Neural cell (in vitro differentiated cells): Measurements from ENCODE around the gene CEBPB. TPM values are rescaled to one million over a fixed set of nuclear protein-coding genes. Genes with fewer than 3 reads are reported as not detected.

Source experiments
- H2AFZ ChIP-seq: fragments of 200-600, 300-800 bp; sonication (generic), shearing (Covaris generic); 2 replicates; pipeline ENCODE4 v1.6.0; 2014; ENCODE audit warnings: low read depth, mild to moderate bottlenecking, antibody characterized with exemption, low read length, moderate library complexity
- H3F3A ChIP-seq: fragments of 200-600 bp; shearing (Covaris generic); 2 replicates; pipeline ENCODE4 v1.6.1; 2016; ENCODE audit warnings: mild to moderate bottlenecking, moderate library complexity, mixed read lengths, antibody characterized with exemption, low read length; ENCODE audit not compliant: insufficient read depth, poor library complexity, severe bottlenecking
- H3K27ac ChIP-seq: fragments of 200-600, 300-800 bp; sonication (generic), shearing (Covaris generic); 2 replicates; pipeline ENCODE4 v1.5.1; 2014; ENCODE audit warnings: mild to moderate bottlenecking, low read length, moderate library complexity
- H3K27me3 ChIP-seq: fragments of 300-800, 200-600 bp; sonication (generic), shearing (Covaris generic); 2 replicates; pipeline ENCODE4 v1.6.0; 2014; ENCODE audit warnings: mild to moderate bottlenecking, low read depth, low read length, moderate library complexity; ENCODE audit not compliant: insufficient read depth
- H3K36me3 ChIP-seq: fragments of 300-800, 200-600 bp; sonication (generic), shearing (Covaris generic); 2 replicates; pipeline ENCODE4 v1.5.1; 2014; ENCODE audit warnings: mild to moderate bottlenecking, antibody characterized with exemption, low read length, moderate library complexity; ENCODE audit not compliant: insufficient read depth
- H3K4me2 ChIP-seq: fragments of 300-800, 200-600 bp; sonication (generic), shearing (Covaris generic); 2 replicates; pipeline ENCODE4 v1.6.0; 2014; ENCODE audit warnings: mild to moderate bottlenecking, low read length
- H3K4me3 ChIP-seq: fragments of 300-800, 200-600 bp; sonication (generic), shearing (Covaris generic); 2 replicates; pipeline ENCODE4 v1.5.1; 2014; ENCODE audit warnings: mild to moderate bottlenecking, low read length, moderate library complexity
- H3K79me2 ChIP-seq: fragments of 200-600 bp; shearing (Covaris generic); replicated peaks from 2 replicates; pipeline ENCODE4 v1.6.0; 2014; ENCODE audit warnings: mild to moderate bottlenecking, low read length, moderate library complexity; ENCODE audit not compliant: insufficient read depth
- H3K9ac ChIP-seq: fragments of 300-800, 200-600 bp; sonication (generic), shearing (Covaris generic); 2 replicates; pipeline ENCODE4 v1.6.1; 2016; ENCODE audit warnings: mild to moderate bottlenecking, low read length, mixed read lengths
- H3K9me2 ChIP-seq: fragments of 200-600 bp; shearing (Covaris generic); 2 replicates; pipeline ENCODE4 v1.6.1; 2016; ENCODE audit warnings: mild to moderate bottlenecking, low read length, mixed read lengths; ENCODE audit not compliant: insufficient read depth
- H3K9me3 ChIP-seq: fragments of 200-600, 300-800 bp; sonication (generic), shearing (Covaris generic); 2 replicates; pipeline ENCODE4 v1.6.1; 2016; ENCODE audit warnings: mild to moderate bottlenecking, mixed run types, low read length, moderate library complexity, mixed read lengths
- H4K20me1 ChIP-seq: fragments of 200-600 bp; shearing (Covaris generic); 2 replicates; pipeline ENCODE4 v1.6.1; 2016; ENCODE audit warnings: mild to moderate bottlenecking, mixed run types; ENCODE audit not compliant: insufficient read depth
- EP300 ChIP-seq: fragments of 450-650 bp; conservative IDR thresholded peaks from 2 replicates; pipeline ENCODE4 v1.6.1; 2014; ENCODE audit warnings: antibody characterized with exemption, mild to moderate bottlenecking, moderate library complexity; ENCODE audit not compliant: poor library complexity, severe bottlenecking
- EZH2 ChIP-seq: fragments of 200-600, 300-800 bp; shearing (Covaris generic), sonication (generic); IDR thresholded peaks from 2 replicates; pipeline ENCODE4 v1.6.1; 2014; ENCODE audit warnings: antibody characterized with exemption, low read length, borderline replicate concordance, mild to moderate bottlenecking; ENCODE audit not compliant: insufficient read depth, poor library complexity, severe bottlenecking
- MXI1 ChIP-seq: fragments of 450-650 bp; conservative IDR thresholded peaks from 2 replicates; pipeline ENCODE4 v1.6.1; 2014; ENCODE audit warnings: antibody characterized with exemption, mild to moderate bottlenecking; ENCODE audit not compliant: poor library complexity, severe bottlenecking
- POLR2AphosphoS5 ChIP-seq: IDR thresholded peaks from 2 replicates; pipeline ENCODE4 v1.6.1; 2012
- RAD21 ChIP-seq: fragments of 450-650 bp; conservative IDR thresholded peaks from 2 replicates; pipeline ENCODE4 v1.6.1; 2014; ENCODE audit warnings: antibody characterized with exemption, mild to moderate bottlenecking, moderate library complexity
- SMC3 ChIP-seq: fragments of 450-650 bp; conservative IDR thresholded peaks from 2 replicates; pipeline ENCODE4 v1.6.1; 2014; ENCODE audit warnings: antibody characterized with exemption, mild to moderate bottlenecking, moderate library complexity; ENCODE audit not compliant: poor library complexity
- TAF1 ChIP-seq: IDR thresholded peaks from 2 replicates; pipeline ENCODE4 v1.6.1; 2012; ENCODE audit warnings: low read depth
- polyA plus RNA-seq: library from polyadenylated mRNA; depleted of rRNA; stranded (reverse); fragments of >200 nt; gene quantifications from 2 replicates; pipeline ENCODE4 v1.2.3, GENCODE V29; 2014
- TF ChIP-seq, protein P1 (sequence below): fragments of 450-650 bp; IDR thresholded peaks from 2 replicates; pipeline ENCODE4 v1.5.1; 2014; ENCODE audit warnings: antibody characterized with exemption, mild to moderate bottlenecking, moderate library complexity; ENCODE audit not compliant: poor library complexity, severe bottlenecking
- TF ChIP-seq, protein P2 (sequence below): IDR thresholded peaks from 2 replicates; pipeline ENCODE4 v1.6.1; 2012; ENCODE audit warnings: borderline replicate concordance

CEBPB gene
- polyA plus RNA-seq, 1 donor from 2014 or later = 0.59 TPM

DNA sequence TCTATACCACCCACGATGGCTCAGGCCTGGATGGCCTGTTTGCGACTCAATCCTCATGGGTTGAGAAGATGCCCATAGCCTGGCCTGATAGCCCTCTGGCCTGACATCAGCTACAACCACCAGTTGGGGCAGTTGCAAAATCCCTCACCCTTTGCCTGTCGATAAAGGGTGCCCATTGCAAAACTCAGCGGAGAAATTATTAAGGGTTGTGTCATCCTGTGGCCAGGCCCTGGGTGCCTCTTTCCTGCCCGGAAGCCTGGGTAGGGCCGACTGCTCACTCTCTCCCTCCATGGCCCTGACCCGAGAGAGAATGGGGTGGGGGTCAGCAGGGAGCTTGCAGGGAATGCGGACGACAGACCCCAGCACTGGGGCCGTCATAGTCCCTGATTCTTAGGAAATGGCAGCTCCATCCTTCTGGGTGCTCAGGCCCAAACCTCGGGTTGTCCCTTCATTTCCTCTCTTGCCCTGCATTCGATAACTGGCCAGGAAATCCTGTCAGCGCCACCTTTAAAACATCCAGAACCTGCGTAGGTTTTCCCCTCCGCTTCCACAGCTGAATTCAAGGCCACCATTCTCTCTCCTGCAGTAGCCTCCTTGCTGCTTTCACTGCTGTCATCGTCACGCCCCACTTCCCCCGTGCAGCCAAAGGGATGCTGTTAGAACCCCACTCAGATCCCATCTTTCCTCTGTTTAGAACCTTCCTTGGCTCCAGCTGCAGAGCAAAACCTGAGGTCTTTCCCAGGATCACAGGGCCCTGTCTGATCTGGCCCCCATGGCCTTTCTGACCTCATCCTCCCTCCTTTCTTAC is 31.1 kb downstream of the CEBPB start:
- H3K36me3 ChIP-seq = no peaks in the 10 kb centered on the region
- TF ChIP-seq POLR2AphosphoS5 = no peak
- no peak for TF ChIP-seq MXI1
- TF ChIP-seq EZH2 = no peak
- TF ChIP-seq, protein P1, sequence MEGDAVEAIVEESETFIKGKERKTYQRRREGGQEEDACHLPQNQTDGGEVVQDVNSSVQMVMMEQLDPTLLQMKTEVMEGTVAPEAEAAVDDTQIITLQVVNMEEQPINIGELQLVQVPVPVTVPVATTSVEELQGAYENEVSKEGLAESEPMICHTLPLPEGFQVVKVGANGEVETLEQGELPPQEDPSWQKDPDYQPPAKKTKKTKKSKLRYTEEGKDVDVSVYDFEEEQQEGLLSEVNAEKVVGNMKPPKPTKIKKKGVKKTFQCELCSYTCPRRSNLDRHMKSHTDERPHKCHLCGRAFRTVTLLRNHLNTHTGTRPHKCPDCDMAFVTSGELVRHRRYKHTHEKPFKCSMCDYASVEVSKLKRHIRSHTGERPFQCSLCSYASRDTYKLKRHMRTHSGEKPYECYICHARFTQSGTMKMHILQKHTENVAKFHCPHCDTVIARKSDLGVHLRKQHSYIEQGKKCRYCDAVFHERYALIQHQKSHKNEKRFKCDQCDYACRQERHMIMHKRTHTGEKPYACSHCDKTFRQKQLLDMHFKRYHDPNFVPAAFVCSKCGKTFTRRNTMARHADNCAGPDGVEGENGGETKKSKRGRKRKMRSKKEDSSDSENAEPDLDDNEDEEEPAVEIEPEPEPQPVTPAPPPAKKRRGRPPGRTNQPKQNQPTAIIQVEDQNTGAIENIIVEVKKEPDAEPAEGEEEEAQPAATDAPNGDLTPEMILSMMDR = no peak
- H4K20me1 ChIP-seq = no peaks in the 10 kb centered on the region
- H3K9ac ChIP-seq = no peak overlapping the region
- H3K9me3 ChIP-seq = no peaks in the 10 kb centered on the region
- no peaks in the 10 kb centered on the region for H3F3A ChIP-seq
- H3K4me2 ChIP-seq = no peak overlapping the region
- no peaks in the 10 kb centered on the region for H3K9me2 ChIP-seq
- no peak overlapping the region for H2AFZ ChIP-seq
- H3K79me2 ChIP-seq = no peaks in the 10 kb centered on the region
- no peak overlapping the region for H3K4me3 ChIP-seq
- H3K27me3 ChIP-seq = no peaks in the 10 kb centered on the region
- H3K27ac ChIP-seq = no peak overlapping the region

DNA sequence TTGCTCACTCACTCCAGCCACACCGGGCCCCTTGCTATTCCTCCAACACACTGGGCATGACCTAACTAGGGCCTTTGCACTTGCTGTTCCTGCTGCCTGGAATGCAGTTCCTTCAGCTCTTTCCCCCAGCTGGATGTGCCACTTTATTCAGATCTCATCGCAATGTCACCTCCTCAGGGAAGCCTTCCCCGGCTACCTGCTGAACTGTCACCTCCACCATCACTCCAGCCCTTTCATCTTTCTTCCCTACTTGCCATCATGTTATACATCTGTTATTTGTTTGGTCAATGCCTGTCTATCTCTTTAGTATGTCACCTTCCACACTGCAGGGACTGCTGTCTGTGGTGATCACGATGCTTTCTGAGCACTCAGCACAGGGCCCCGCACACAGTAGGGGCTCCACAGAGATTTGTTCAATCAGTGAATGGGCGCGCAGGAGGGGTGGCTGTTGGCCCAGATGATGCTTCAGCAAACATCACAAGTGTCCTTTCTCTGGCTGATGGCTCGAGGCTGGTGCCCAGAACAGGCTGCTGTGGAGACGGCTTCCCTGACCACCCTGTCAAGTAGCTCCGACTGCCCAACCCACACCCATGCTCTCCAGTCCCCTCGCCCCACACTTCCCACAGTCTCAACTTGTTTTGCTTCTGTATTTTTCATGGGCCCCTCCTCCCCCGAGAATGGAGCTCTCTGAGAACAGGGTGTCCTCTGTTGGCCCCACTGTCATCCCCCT is 31.8 kb downstream of the CEBPB start:
- H3K36me3 ChIP-seq = no peaks in the 10 kb centered on the region
- H3F3A ChIP-seq = no peaks in the 10 kb centered on the region
- no peak overlapping the region for H3K4me2 ChIP-seq
- no peaks in the 10 kb centered on the region for H3K9me2 ChIP-seq
- H3K9ac ChIP-seq = no peak overlapping the region
- no peak for TF ChIP-seq RAD21
- TF ChIP-seq TAF1 = no peak
- TF ChIP-seq EP300 = no peak
- TF ChIP-seq, protein P1 = no peak
- no peak for TF ChIP-seq POLR2AphosphoS5
- TF ChIP-seq SMC3 = no peak
- no peak for TF ChIP-seq EZH2
- no peak for TF ChIP-seq MXI1
- TF ChIP-seq, protein P2, sequence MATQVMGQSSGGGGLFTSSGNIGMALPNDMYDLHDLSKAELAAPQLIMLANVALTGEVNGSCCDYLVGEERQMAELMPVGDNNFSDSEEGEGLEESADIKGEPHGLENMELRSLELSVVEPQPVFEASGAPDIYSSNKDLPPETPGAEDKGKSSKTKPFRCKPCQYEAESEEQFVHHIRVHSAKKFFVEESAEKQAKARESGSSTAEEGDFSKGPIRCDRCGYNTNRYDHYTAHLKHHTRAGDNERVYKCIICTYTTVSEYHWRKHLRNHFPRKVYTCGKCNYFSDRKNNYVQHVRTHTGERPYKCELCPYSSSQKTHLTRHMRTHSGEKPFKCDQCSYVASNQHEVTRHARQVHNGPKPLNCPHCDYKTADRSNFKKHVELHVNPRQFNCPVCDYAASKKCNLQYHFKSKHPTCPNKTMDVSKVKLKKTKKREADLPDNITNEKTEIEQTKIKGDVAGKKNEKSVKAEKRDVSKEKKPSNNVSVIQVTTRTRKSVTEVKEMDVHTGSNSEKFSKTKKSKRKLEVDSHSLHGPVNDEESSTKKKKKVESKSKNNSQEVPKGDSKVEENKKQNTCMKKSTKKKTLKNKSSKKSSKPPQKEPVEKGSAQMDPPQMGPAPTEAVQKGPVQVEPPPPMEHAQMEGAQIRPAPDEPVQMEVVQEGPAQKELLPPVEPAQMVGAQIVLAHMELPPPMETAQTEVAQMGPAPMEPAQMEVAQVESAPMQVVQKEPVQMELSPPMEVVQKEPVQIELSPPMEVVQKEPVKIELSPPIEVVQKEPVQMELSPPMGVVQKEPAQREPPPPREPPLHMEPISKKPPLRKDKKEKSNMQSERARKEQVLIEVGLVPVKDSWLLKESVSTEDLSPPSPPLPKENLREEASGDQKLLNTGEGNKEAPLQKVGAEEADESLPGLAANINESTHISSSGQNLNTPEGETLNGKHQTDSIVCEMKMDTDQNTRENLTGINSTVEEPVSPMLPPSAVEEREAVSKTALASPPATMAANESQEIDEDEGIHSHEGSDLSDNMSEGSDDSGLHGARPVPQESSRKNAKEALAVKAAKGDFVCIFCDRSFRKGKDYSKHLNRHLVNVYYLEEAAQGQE = no peak
- no peaks in the 10 kb centered on the region for H3K27me3 ChIP-seq
- H4K20me1 ChIP-seq = no peaks in the 10 kb centered on the region
- H3K4me3 ChIP-seq = no peak overlapping the region
- no peaks in the 10 kb centered on the region for H3K9me3 ChIP-seq
- no peak overlapping the region for H2AFZ ChIP-seq
- no peaks in the 10 kb centered on the region for H3K79me2 ChIP-seq
- no peak overlapping the region for H3K27ac ChIP-seq
